Measurements from ENCODE around the gene BCL2.

BCL2 gene

DNA sequence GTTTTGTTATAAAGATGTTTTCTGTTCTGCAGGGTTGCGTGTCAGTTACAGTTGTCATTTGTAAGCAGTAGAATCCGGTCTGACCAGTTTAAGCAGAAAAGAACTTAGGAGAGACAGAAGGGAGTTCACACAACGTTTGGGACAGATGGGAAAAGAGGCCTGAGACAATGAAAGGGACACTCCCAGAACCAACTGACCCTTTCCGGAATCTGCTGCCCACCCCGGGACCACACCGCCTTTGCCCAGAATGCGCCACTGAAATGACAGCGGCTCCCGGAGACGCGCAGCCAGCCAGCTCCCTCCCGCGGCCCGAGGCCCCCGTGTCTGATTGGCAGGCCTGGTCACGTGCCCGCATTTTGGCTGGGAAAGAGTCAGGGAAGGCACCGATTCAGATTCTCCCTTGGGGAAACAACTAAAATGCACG is 244.6 kb downstream of the BCL2 start:
- peak; percentile 68 to 77 for DNase-seq

DNA sequence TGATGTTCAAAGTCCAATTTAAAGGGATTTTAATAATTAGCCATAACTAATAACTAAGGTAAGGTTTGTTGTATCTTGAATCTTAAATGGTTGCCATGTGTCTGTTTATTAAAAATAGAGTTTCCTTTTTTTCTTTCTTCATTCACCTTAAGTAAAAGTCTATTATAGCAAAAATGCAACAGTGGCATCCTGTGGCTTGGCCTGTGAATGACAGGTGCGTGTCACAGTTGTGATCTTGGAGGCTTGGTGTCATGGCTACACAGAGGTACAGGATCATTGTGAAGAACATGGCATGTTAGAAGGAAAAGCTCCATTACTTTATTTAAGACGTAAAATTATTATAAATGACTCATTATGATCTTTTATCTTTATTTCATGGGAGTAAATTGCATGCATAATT is 246.1 kb downstream of the BCL2 start:
- DNase-seq: no peak
